DND-41 (cell line): ENCODE measurements around the gene UBR3.

Experiments used
- CTCF ChIP-seq: IDR thresholded peaks from 2 replicates; pipeline ENCODE4 v1.5.1; 2012; ENCODE audit warnings: borderline replicate concordance, low read length, moderate library complexity, mild to moderate bottlenecking; ENCODE audit not compliant: poor library complexity, severe bottlenecking; ENCODE audit errors: extremely low read depth
- EZH2 ChIP-seq: IDR thresholded peaks from 3 replicates; pipeline ENCODE4 v1.6.1; 2012; ENCODE audit warnings: borderline replicate concordance, low read depth, mild to moderate bottlenecking, moderate library complexity, low read length, inconsistent platforms; ENCODE audit not compliant: severe bottlenecking

GRCh38 chr2:169849710-169850109 is 22.5 kb downstream of the UBR3 start:
- TF ChIP-seq CTCF (peak; percentile 11), EZH2 (no peak)
